Measurements from ENCODE around the gene NOL9.
"Not testable (repeated sequence)": the region's sequence is repeated elsewhere in the genome, so short reads cannot be mapped to it uniquely, and the experiment has no call there.

NOL9 gene

GRCh38 chr1:6570987-6571386 is 16.7 kb upstream of the NOL9 start:
- no peak for DNase-seq

- no peak for DNase-seq
Observed at GRCh38 chr1:6570100-6570499, 15.8 kb upstream of the NOL9 start.

GRCh38 chr1:6569033-6569432 is 14.7 kb upstream of the NOL9 start:
- DNase-seq: no peak

GRCh38 chr1:6560267-6560666 is 6.0 kb upstream of the NOL9 start:
- no peak for DNase-seq

GRCh38 chr1:6559161-6559560 is 4.8 kb upstream of the NOL9 start:
- not testable (repeated sequence) for DNase-seq

GRCh38 chr1:6557597-6557996 is 3.3 kb upstream of the NOL9 start:
- no peak for DNase-seq

- no peak for DNase-seq
Observed at GRCh38 chr1:6554907-6555778, 830 bp upstream of the NOL9 start, which contains the start of gene TAS1R1. TSS of gene TAS1R1 (plus strand) at chr1:6555307. CDS start at chr1:6555374, 67 bp downstream.

- no peak for DNase-seq
Observed at GRCh38 chr1:6547301-6547700, 7.0 kb downstream of the NOL9 start.

GRCh38 chr1:6546326-6546725 is 8.0 kb downstream of the NOL9 start:
- no peak for DNase-seq

GRCh38 chr1:6545276-6546112 is 8.8 kb downstream of the NOL9 start:
- DNase-seq: no peak

- no peak for DNase-seq
Observed at GRCh38 chr1:6544831-6545230, 9.5 kb downstream of the NOL9 start.

- DNase-seq: no peak
Observed at GRCh38 chr1:6538956-6539355, 15.4 kb downstream of the NOL9 start.

GRCh38 chr1:6536291-6536690 is 18.0 kb downstream of the NOL9 start:
- DNase-seq: no peak

- no peak for DNase-seq
Observed at GRCh38 chr1:6535214-6535613, 19.1 kb downstream of the NOL9 start.

- no peak for DNase-seq
Observed at GRCh38 chr1:6534248-6534822, 20.0 kb downstream of the NOL9 start.

GRCh38 chr1:6531996-6532395 is 22.3 kb downstream of the NOL9 start:
- no peak for DNase-seq

GRCh38 chr1:6530504-6531160 is 23.7 kb downstream of the NOL9 start:
- DNase-seq: no peak

- no peak for DNase-seq
Observed at GRCh38 chr1:6528492-6528891, 25.8 kb downstream of the NOL9 start.

- DNase-seq: no peak
Observed at GRCh38 chr1:6526316-6526715, 28.0 kb downstream of the NOL9 start.

- no peak for DNase-seq
Observed at GRCh38 chr1:6523566-6523965, 30.7 kb downstream of the NOL9 start.

GRCh38 chr1:6521536-6521935 is 32.8 kb downstream of the NOL9 start:
- no peak for DNase-seq

- DNase-seq: no peak
Observed at GRCh38 chr1:6519935-6520671, 34.2 kb downstream of the NOL9 start.

Data from activated naive CD4-positive, alpha-beta T cell (primary cell).